ENCODE results near the gene PTPN14. TPM values are rescaled to one million over a fixed set of nuclear protein-coding genes. Genes with fewer than 3 reads are reported as not detected.

Gene PTPN14
- polyA plus RNA-seq, 4 donors: 0.45 to 6.1 (median 3.2) TPM

DNA sequence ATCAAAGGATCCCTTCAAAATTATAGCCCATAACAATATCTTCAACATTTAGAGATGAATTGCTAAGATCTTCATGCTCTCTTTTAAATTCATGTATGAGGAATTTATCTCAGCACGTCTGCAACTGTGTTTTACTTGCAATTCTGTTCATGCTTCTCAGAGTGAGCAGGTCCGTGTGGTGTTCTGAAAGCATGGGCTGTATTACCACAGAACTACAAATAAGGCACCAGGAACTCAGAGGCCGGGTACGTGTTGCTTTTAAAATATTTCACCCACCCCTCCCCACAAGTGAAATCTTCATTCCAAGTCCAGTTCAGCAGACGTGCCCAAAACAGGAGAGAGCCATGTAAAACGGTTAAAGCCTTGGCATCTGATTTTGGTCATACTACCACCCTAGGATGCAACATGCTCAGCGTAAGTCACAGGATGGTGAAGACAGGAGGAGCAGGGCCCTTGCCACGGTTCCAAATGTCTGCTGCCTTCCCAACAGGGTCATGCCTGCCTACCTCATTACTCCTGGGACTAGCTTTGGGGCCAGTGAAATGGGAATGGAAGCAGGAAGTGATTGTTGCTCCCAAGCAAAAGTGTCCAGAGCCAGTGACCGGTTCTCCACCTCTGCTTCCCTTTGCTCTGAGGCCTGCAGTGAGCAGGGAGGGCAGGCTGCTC lies 133.7 kb downstream of the PTPN14 start:
- Histone ChIP-seq H3K4me1 (ENCODE audit: control insufficient read depth in 3 of 3, insufficient read depth in 2 of 3, low read depth in 1 of 3, low read length in 2 of 3) (no peaks in the 10 kb centered on the region), H3K27ac (ENCODE audit: low read depth in 1 of 3, low read length in 2 of 3) (no peak overlapping the region), H3K27me3 (ENCODE audit: control insufficient read depth in 3 of 3, insufficient read depth in 3 of 3, low read length in 3 of 3) (no peaks in the 10 kb centered on the region), H3K36me3 (ENCODE audit: control insufficient read depth in 3 of 3, insufficient read depth in 2 of 3, low read depth in 1 of 3, low read length in 3 of 3) (no peaks in the 10 kb centered on the region), H3K4me3 (ENCODE audit: low read depth in 1 of 3, low read length in 3 of 3) (no peak overlapping the region), H3K9me3 (ENCODE audit: control insufficient read depth in 2 of 2, insufficient read depth in 1 of 2, low read depth in 1 of 2, low read length in 1 of 2) (no peaks in the 10 kb centered on the region)
- no peak for FAIRE-seq
- WGBS, 3 donors: 84 to 92% (median 89%) methylated on average over 9 of the region's 9 CpGs
- DNase-seq: no peak

DNA sequence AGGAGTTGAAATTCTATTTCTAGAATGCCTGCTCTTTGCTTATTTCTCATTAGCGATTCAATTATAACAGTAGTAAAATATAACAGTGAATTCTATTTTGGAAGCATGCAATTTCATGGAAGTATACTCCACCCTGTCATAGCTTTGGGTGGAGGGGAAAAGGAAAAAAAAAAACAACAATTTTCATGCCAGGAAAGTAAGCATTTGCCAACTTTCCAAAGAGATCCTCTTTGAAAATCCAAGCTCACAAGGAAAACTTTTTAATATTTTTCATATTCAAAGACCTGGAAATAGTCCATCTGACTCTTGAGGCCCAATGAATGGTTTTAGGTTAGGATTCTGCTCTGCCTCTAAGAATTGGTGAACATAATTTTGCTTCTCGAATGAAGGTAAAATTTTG lies 134.5 kb downstream of the PTPN14 start:
- no peak for FAIRE-seq

DNA sequence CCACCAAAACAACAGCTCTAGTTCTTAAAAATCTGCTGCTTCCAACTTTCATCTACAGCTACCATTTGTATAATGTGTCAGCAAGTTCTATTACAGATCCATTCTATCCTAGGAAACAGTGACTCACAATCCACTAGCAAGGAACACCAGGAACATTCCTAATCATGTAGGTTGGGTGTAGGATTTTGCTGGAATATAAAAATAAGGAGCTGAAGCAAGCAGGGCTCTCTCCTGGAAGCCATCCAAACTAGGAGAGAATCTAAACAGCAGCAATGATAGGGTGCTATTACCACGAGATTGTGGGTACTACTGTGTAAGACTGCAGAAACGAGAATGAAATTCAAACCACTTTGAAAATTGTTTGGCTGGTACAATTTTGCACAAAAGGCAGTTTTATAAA lies 135.0 kb downstream of the PTPN14 start:
- 21 to 28% (median 27%) methylated on average over 2 of the region's 2 CpGs for WGBS, 3 donors
- FAIRE-seq (no peak), DNase-seq (no peak)
- no peaks in the 10 kb centered on the region for H3K27me3 ChIP-seq (ENCODE audit: control insufficient read depth in 3 of 3, insufficient read depth in 3 of 3, low read length in 3 of 3)
- H3K9me3 ChIP-seq (ENCODE audit: control insufficient read depth in 2 of 2, insufficient read depth in 1 of 2, low read depth in 1 of 2, low read length in 1 of 2): no peaks in the 10 kb centered on the region
- no peaks in the 10 kb centered on the region for H3K36me3 ChIP-seq (ENCODE audit: control insufficient read depth in 3 of 3, insufficient read depth in 2 of 3, low read depth in 1 of 3, low read length in 3 of 3)
- H3K4me3 ChIP-seq (ENCODE audit: low read depth in 1 of 3, low read length in 3 of 3): no peak overlapping the region
- no peak overlapping the region for H3K27ac ChIP-seq (ENCODE audit: low read depth in 1 of 3, low read length in 2 of 3)
- no peaks in the 10 kb centered on the region for H3K4me1 ChIP-seq (ENCODE audit: control insufficient read depth in 3 of 3, insufficient read depth in 2 of 3, low read depth in 1 of 3, low read length in 2 of 3)

More for the DNA sequence above, 134.5 kb downstream of the PTPN14 start:
- Histone ChIP-seq H3K27ac (ENCODE audit: low read depth in 1 of 3, low read length in 2 of 3) (no peak overlapping the region), H3K4me1 (ENCODE audit: control insufficient read depth in 3 of 3, insufficient read depth in 2 of 3, low read depth in 1 of 3, low read length in 2 of 3) (no peaks in the 10 kb centered on the region), H3K36me3 (ENCODE audit: control insufficient read depth in 3 of 3, insufficient read depth in 2 of 3, low read depth in 1 of 3, low read length in 3 of 3) (no peaks in the 10 kb centered on the region), H3K9me3 (ENCODE audit: control insufficient read depth in 2 of 2, insufficient read depth in 1 of 2, low read depth in 1 of 2, low read length in 1 of 2) (no peaks in the 10 kb centered on the region), H3K27me3 (ENCODE audit: control insufficient read depth in 3 of 3, insufficient read depth in 3 of 3, low read length in 3 of 3) (no peaks in the 10 kb centered on the region), H3K4me3 (ENCODE audit: low read depth in 1 of 3, low read length in 3 of 3) (no peak overlapping the region)
- 81 to 91% (median 90%) methylated on average over 2 of the region's 2 CpGs for WGBS, 3 donors
- no peak for DNase-seq

DNA sequence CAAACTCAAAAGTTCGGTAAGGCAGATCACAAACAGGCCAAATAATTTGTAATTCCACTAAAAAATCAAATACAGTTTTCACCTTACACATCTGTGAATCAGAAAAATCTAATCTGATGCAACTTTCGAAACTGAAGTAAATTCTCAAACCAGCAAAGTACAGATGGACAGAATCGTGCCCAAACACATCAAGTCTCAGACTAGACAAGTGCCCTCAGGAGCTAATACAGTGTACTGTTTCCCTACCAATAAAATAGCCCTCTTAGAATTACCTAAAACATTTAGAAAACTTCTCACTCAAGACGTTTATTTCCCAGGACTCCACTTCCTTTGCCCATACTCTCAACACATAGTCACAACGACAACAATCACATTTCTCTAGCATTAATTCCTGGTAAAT lies 136.3 kb downstream of the PTPN14 start:
- Histone ChIP-seq H3K4me3 (ENCODE audit: low read depth in 1 of 3, low read length in 3 of 3) (no peak overlapping the region), H3K36me3 (ENCODE audit: control insufficient read depth in 3 of 3, insufficient read depth in 2 of 3, low read depth in 1 of 3, low read length in 3 of 3) (peaks cover 0 to 3% (median 0%) of the 10 kb centered on the region in 3 donors), H3K27me3 (ENCODE audit: control insufficient read depth in 3 of 3, insufficient read depth in 3 of 3, low read length in 3 of 3) (no peaks in the 10 kb centered on the region), H3K27ac (ENCODE audit: low read depth in 1 of 3, low read length in 2 of 3) (no peak overlapping the region), H3K9me3 (ENCODE audit: control insufficient read depth in 2 of 2, insufficient read depth in 1 of 2, low read depth in 1 of 2, low read length in 1 of 2) (peaks cover 0 to 3% of the 10 kb centered on the region in 2 donors), H3K4me1 (ENCODE audit: control insufficient read depth in 3 of 3, insufficient read depth in 2 of 3, low read depth in 1 of 3, low read length in 2 of 3) (no peaks in the 10 kb centered on the region)
- WGBS, 3 donors: 82 to 86% (median 85%) methylated on average over 5 of the region's 5 CpGs
- no peak for DNase-seq
- FAIRE-seq: no peak

DNA sequence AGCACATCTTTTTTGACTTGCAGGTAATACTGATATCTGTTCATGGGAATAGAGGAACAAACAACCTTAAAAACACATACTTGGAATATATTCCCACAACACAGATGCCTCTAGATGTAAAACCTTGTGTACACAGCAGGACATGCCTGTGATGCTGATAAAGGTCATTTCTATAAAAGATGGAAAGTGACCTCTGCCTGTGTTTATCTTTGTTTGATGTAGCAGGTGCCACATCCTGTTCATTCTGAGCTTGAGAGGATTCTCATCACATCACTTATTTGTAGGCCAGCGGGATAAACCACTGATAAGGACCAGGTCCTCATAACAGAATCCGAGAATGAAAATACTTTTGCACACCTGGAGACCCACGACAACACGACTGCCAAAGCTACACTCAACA lies 136.7 kb downstream of the PTPN14 start:
- H3K27me3 ChIP-seq (ENCODE audit: control insufficient read depth in 3 of 3, insufficient read depth in 3 of 3, low read length in 3 of 3): no peaks in the 10 kb centered on the region
- WGBS, 3 donors: 79 to 93% (median 88%) methylated on average over 4 of the region's 4 CpGs
- no peak overlapping the region for H3K4me3 ChIP-seq (ENCODE audit: low read depth in 1 of 3, low read length in 3 of 3)
- DNase-seq: no peak
- FAIRE-seq: no peak
- no peak overlapping the region for H3K27ac ChIP-seq (ENCODE audit: low read depth in 1 of 3, low read length in 2 of 3)
- H3K36me3 ChIP-seq (ENCODE audit: control insufficient read depth in 3 of 3, insufficient read depth in 2 of 3, low read depth in 1 of 3, low read length in 3 of 3): peaks cover 0 to 4% (median 0%) of the 10 kb centered on the region in 3 donors
- H3K4me1 ChIP-seq (ENCODE audit: control insufficient read depth in 3 of 3, insufficient read depth in 2 of 3, low read depth in 1 of 3, low read length in 2 of 3): no peaks in the 10 kb centered on the region
- H3K9me3 ChIP-seq (ENCODE audit: control insufficient read depth in 2 of 2, insufficient read depth in 1 of 2, low read depth in 1 of 2, low read length in 1 of 2): peaks cover 0 to 3% of the 10 kb centered on the region in 2 donors

DNA sequence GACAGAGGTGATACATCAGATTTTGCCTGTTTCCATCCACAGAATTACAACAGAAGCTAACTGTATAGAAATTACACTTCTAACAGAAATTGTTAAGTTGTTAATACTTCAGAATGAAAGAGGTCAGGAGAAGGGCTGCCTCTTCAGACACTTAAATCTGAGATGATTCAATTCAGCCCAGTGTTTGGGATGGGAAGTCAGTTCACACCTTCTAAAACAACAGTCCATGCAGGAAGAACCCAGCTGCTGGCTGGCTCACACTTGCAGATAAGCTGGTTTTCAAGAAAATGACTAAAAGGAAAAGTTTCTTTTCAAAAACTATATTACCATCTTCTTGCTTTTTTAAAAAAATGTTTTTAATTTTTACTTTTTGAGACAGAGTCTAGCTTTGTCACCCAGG lies 138.1 kb downstream of the PTPN14 start:
- Histone ChIP-seq H3K9me3 (ENCODE audit: control insufficient read depth in 2 of 2, insufficient read depth in 1 of 2, low read depth in 1 of 2, low read length in 1 of 2) (peaks cover 0 to 3% of the 10 kb centered on the region in 2 donors), H3K27ac (ENCODE audit: low read depth in 1 of 3, low read length in 2 of 3) (no peak overlapping the region), H3K27me3 (ENCODE audit: control insufficient read depth in 3 of 3, insufficient read depth in 3 of 3, low read length in 3 of 3) (no peaks in the 10 kb centered on the region), H3K36me3 (ENCODE audit: control insufficient read depth in 3 of 3, insufficient read depth in 2 of 3, low read depth in 1 of 3, low read length in 3 of 3) (peaks cover 0 to 4% (median 0%) of the 10 kb centered on the region in 3 donors), H3K4me1 (ENCODE audit: control insufficient read depth in 3 of 3, insufficient read depth in 2 of 3, low read depth in 1 of 3, low read length in 2 of 3) (no peaks in the 10 kb centered on the region), H3K4me3 (ENCODE audit: low read depth in 1 of 3, low read length in 3 of 3) (no peak overlapping the region)
- FAIRE-seq (no peak), DNase-seq (no peak)

DNA sequence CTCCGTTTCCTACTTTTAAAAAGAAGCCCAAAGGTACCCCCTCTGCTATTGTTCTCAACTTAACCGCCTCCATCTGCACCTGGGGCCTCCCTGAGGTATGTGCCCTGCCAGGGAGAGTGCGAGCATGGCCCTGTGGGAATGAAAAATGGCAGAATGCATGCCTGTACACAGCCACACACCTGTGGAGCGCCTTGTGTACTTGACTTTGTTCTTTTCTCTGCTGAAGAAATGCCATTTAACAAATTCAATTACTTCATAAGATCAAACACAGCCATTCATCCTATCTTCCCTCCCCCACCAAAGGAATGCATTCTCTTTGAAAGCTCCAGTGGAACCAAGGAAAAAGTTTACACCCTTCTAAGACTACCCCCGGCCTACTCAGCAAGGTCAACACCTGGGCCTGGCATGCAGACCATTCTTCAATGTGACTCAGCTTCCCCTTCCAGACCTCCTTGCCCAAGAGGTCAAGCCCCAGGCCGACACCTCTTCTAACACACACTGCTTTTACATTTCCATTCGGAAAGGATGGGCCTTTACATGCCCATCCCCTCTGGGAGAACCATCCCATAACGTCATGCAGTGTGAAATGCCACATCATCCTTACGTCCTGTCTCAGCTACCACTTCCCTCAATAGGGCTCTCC lies 146.7 kb downstream of the PTPN14 start:
- Histone ChIP-seq H3K4me3 (ENCODE audit: low read depth in 1 of 3, low read length in 3 of 3) (no peak overlapping the region), H3K9me3 (ENCODE audit: control insufficient read depth in 2 of 2, insufficient read depth in 1 of 2, low read depth in 1 of 2, low read length in 1 of 2) (no peaks in the 10 kb centered on the region), H3K27me3 (ENCODE audit: control insufficient read depth in 3 of 3, insufficient read depth in 3 of 3, low read length in 3 of 3) (no peaks in the 10 kb centered on the region), H3K4me1 (ENCODE audit: control insufficient read depth in 3 of 3, insufficient read depth in 2 of 3, low read depth in 1 of 3, low read length in 2 of 3) (no peaks in the 10 kb centered on the region), H3K36me3 (ENCODE audit: control insufficient read depth in 3 of 3, insufficient read depth in 2 of 3, low read depth in 1 of 3, low read length in 3 of 3) (no peaks in the 10 kb centered on the region), H3K27ac (ENCODE audit: low read depth in 1 of 3, low read length in 2 of 3) (no peak overlapping the region)
- no peak for DNase-seq
- WGBS, 3 donors: 83 to 89% (median 84%) methylated on average over 9 of the region's 9 CpGs
- FAIRE-seq: no peak

DNA sequence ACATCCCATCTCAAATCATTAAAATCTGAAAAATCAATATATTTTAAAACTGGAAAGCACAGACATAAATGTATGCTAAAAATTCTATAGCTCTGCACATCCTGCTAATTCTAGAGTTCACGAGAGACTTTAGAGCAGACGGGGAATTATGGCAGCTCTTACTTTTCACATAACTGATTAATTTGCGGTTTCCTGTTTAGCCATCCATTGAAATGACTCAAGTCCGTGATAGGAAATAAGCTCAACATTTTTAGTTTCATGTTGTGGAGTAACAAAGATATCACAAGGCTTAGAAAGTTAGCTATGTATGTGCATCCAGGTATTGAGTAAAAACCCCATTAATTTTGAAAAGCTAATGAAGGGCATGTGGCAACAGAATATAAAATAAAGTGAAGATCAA lies 147.2 kb downstream of the PTPN14 start:
- H3K4me3 ChIP-seq (ENCODE audit: low read depth in 1 of 3, low read length in 3 of 3): no peak overlapping the region
- H3K36me3 ChIP-seq (ENCODE audit: control insufficient read depth in 3 of 3, insufficient read depth in 2 of 3, low read depth in 1 of 3, low read length in 3 of 3): no peaks in the 10 kb centered on the region
- no peaks in the 10 kb centered on the region for H3K27me3 ChIP-seq (ENCODE audit: control insufficient read depth in 3 of 3, insufficient read depth in 3 of 3, low read length in 3 of 3)
- H3K27ac ChIP-seq (ENCODE audit: low read depth in 1 of 3, low read length in 2 of 3): no peak overlapping the region
- H3K9me3 ChIP-seq (ENCODE audit: control insufficient read depth in 2 of 2, insufficient read depth in 1 of 2, low read depth in 1 of 2, low read length in 1 of 2): no peaks in the 10 kb centered on the region
- WGBS, 3 donors: 74 to 81% (median 76%) methylated on average over 4 of the region's 4 CpGs
- no peak for FAIRE-seq
- no peaks in the 10 kb centered on the region for H3K4me1 ChIP-seq (ENCODE audit: control insufficient read depth in 3 of 3, insufficient read depth in 2 of 3, low read depth in 1 of 3, low read length in 2 of 3)
- no peak for DNase-seq

DNA sequence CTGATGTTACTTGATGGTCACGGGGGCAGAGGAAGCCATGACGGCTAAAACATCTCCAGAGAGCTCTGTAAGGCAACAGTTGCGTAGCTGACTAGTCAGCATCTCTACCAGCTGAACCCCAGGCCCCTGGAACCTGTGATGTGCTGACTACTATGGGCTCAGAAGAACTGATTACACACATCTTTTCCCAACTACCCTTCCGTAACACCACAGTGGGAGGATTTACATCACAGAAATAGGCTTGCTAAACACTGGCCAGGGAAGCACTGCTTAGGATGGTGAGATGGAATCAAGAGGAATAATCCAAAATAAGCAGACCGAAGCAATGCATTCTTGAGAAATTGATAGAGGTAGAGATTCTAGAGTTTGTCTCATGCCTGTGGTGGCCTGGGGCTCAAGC lies 148.0 kb downstream of the PTPN14 start:
- H3K4me1 ChIP-seq (ENCODE audit: control insufficient read depth in 3 of 3, insufficient read depth in 2 of 3, low read depth in 1 of 3, low read length in 2 of 3): no peaks in the 10 kb centered on the region
- 73 to 76% (median 74%) methylated on average over 5 of the region's 5 CpGs for WGBS, 3 donors
- H3K9me3 ChIP-seq (ENCODE audit: control insufficient read depth in 2 of 2, insufficient read depth in 1 of 2, low read depth in 1 of 2, low read length in 1 of 2): no peaks in the 10 kb centered on the region
- H3K27me3 ChIP-seq (ENCODE audit: control insufficient read depth in 3 of 3, insufficient read depth in 3 of 3, low read length in 3 of 3): no peaks in the 10 kb centered on the region
- H3K36me3 ChIP-seq (ENCODE audit: control insufficient read depth in 3 of 3, insufficient read depth in 2 of 3, low read depth in 1 of 3, low read length in 3 of 3): peaks cover 0 to 6% (median 0%) of the 10 kb centered on the region in 3 donors
- no peak overlapping the region for H3K4me3 ChIP-seq (ENCODE audit: low read depth in 1 of 3, low read length in 3 of 3)
- FAIRE-seq (no peak), DNase-seq (no peak)
- H3K27ac ChIP-seq (ENCODE audit: low read depth in 1 of 3, low read length in 2 of 3): no peak overlapping the region

All from small intestine (tissue), 7 donors.